Raji (cell line): ENCODE results near the gene COL4A2.

ENCODE experiments used
- POLR2A ChIP-seq: IDR thresholded peaks from 2 replicates; pipeline ENCODE4 v1.6.1; 2011; ENCODE audit warnings: low read depth, low read length, control low read depth; ENCODE audit not compliant: insufficient read depth

Gene COL4A2

GRCh38 chr13:110522721-110523120, 215.6 kb downstream of the COL4A2 start:
- TF ChIP-seq POLR2A: no peak

GRCh38 chr13:110523180-110523579, 216.1 kb downstream of the COL4A2 start:
- TF ChIP-seq POLR2A: no peak

- TF ChIP-seq POLR2A: no peak
These were observed 216.9 kb downstream of the COL4A2 start for GRCh38 chr13:110523838-110524540.

GRCh38 chr13:110524541-110525257, 217.6 kb downstream of the COL4A2 start:
- TF ChIP-seq POLR2A: no peak

- TF ChIP-seq POLR2A: no peak
These were observed 218.5 kb downstream of the COL4A2 start for GRCh38 chr13:110525328-110526319.

GRCh38 chr13:110528371-110528770, 221.3 kb downstream of the COL4A2 start:
- no peak for TF ChIP-seq POLR2A

- no peak for TF ChIP-seq POLR2A
These were observed 221.8 kb downstream of the COL4A2 start for GRCh38 chr13:110528911-110529310.

- no peak for TF ChIP-seq POLR2A
These were observed 222.6 kb downstream of the COL4A2 start for GRCh38 chr13:110529522-110530311.

GRCh38 chr13:110531100-110531499, 224.0 kb downstream of the COL4A2 start:
- TF ChIP-seq POLR2A: no peak

- no peak for TF ChIP-seq POLR2A
These were observed 224.6 kb downstream of the COL4A2 start for GRCh38 chr13:110531671-110532083.

GRCh38 chr13:110533771-110534670, 226.9 kb downstream of the COL4A2 start:
- no peak for TF ChIP-seq POLR2A

- TF ChIP-seq POLR2A: no peak
These were observed 228.4 kb downstream of the COL4A2 start for GRCh38 chr13:110535526-110535925.

- TF ChIP-seq POLR2A: no peak
These were observed 229.1 kb downstream of the COL4A2 start for GRCh38 chr13:110536006-110536693.
